Vagina (tissue), 2 donors: ENCODE measurements around the gene UMODL1. TPM values are rescaled to one million over a fixed set of nuclear protein-coding genes. Genes with fewer than 3 reads are reported as not detected.

ENCODE experiments used
- DNase-seq, 2 donors: peaks; one replicate each; pipeline ENCODE4 v3.0.0-alpha.2; 2017; ENCODE audit errors: extremely low spot score in 2 of 2
- H3K27ac ChIP-seq: fragments of 200-600 bp; sonication (generic); one replicate; pipeline ENCODE4 v1.5.1; 2019
- H3K27me3 ChIP-seq: fragments of 200-600 bp; sonication (generic); one replicate; pipeline ENCODE4 v1.5.1; 2019
- H3K36me3 ChIP-seq, 2 donors: fragments of 200-600 bp; sonication (generic); one replicate each; pipeline ENCODE4 v1.5.1; 2017 to 2019
- H3K4me1 ChIP-seq: fragments of 200-600 bp; sonication (generic); one replicate; pipeline ENCODE4 v1.5.1; 2019
- H3K4me3 ChIP-seq, 2 donors: fragments of 200-600 bp; sonication (generic); 1 replicate in 1 of 2; 2 replicates in 1 of 2; pipeline ENCODE4 v1.5.1; 2016 to 2019
- H3K9me3 ChIP-seq: fragments of 200-600 bp; sonication (generic); one replicate; pipeline ENCODE4 v1.5.1; 2019
- POLR2A ChIP-seq, 2 donors: fragments of 450-650 bp; IDR thresholded peaks; one replicate each; pipeline ENCODE4 v1.6.1; 2017; ENCODE audit warnings: antibody characterized with exemption in 2 of 2, mild to moderate bottlenecking in 2 of 2, moderate library complexity in 2 of 2
- POLR2AphosphoS5 ChIP-seq, 2 donors: sonication (generic); formaldehyde crosslinking; IDR thresholded peaks; one replicate each; pipeline ENCODE4 v1.9.0; 2017; ENCODE audit warnings: antibody characterized with exemption in 2 of 2, mild to moderate bottlenecking in 2 of 2, low read depth in 1 of 2; ENCODE audit not compliant: insufficient read depth in 1 of 2
- intact Hi-C: fragments of 100-400 bp; cut with DNase I; formaldehyde crosslinking; loops from one replicate; pipeline ENCODE4 v1.15.1; 2023
- total RNA-seq: library from RNA; depleted of rRNA; stranded (reverse); fragments of >200 nt; gene quantifications from one replicate; pipeline ENCODE4 v1.2.3, GENCODE V29; 2016
- TF ChIP-seq, protein P1 (sequence below), 3 experiments: fragments of 450-650 bp in 2 of 3; fragments of 200-600 bp in 1 of 3; sonication (generic) in 1 of 3; IDR thresholded peaks; one replicate each; pipeline ENCODE4 v1.5.1; 2017 to 2019; ENCODE audit warnings: antibody characterized with exemption in 3 of 3, mild to moderate bottlenecking in 2 of 3, moderate library complexity in 2 of 3

Gene UMODL1
- total RNA-seq, 1 donor from 2014 or later = not detected

DNA sequence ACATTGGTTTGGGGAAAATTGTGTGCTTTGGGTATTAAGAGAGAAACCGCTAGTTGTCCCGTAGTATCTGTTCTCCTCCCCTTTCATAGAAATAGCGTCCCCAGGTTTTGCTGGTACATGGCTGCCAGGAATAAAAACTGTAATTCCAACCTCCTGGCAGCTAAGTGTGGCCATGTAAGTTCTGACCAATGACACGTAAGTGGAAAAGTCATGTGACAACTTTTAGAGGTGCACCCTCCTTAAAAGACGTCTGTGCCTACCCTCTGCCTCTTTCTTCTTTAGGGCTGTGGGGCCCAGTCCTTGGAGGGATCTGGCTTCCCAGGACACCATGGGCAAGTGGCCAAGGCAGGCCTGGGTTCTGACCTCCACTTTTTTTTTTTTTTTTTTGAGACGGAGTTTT lies 59.3 kb downstream of the UMODL1 start:
- no peak for TF ChIP-seq POLR2AphosphoS5 (IDR thresholded peaks at IDR 0.05; ENCODE audit: insufficient read depth in 1 of 2, low read depth in 1 of 2)
- TF ChIP-seq, protein P1, sequence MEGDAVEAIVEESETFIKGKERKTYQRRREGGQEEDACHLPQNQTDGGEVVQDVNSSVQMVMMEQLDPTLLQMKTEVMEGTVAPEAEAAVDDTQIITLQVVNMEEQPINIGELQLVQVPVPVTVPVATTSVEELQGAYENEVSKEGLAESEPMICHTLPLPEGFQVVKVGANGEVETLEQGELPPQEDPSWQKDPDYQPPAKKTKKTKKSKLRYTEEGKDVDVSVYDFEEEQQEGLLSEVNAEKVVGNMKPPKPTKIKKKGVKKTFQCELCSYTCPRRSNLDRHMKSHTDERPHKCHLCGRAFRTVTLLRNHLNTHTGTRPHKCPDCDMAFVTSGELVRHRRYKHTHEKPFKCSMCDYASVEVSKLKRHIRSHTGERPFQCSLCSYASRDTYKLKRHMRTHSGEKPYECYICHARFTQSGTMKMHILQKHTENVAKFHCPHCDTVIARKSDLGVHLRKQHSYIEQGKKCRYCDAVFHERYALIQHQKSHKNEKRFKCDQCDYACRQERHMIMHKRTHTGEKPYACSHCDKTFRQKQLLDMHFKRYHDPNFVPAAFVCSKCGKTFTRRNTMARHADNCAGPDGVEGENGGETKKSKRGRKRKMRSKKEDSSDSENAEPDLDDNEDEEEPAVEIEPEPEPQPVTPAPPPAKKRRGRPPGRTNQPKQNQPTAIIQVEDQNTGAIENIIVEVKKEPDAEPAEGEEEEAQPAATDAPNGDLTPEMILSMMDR (IDR thresholded peaks at IDR 0.05) = no peak
- no peak for TF ChIP-seq POLR2A (IDR thresholded peaks at IDR 0.05)
- Histone ChIP-seq H3K4me1 (peaks cover 5% of the 10 kb centered on the region), H3K4me3 (no peak overlapping the region), H3K27ac (no peak overlapping the region), H3K36me3 (no peaks in the 10 kb centered on the region), H3K9me3 (no peaks in the 10 kb centered on the region), H3K27me3 (no peaks in the 10 kb centered on the region)
- intact Hi-C loops = no loop called here
- DNase-seq = no peak

DNA sequence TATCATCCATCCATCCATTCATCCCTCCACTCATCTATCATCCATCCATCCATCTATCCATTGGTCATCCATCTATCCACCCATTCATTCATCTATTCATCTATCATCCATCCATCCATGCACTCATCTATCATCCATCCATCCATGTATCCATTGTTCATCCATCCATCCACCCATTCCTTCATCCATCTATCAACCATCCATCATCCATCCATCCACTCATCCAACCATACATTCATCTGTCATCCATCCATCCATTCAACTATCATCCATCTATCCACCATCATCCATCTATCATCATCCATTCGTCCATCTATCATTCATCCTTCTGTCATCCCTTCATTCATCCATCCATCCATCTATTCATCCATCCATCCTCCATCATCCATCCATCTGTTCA lies 61.1 kb downstream of the UMODL1 start:
- no peak for DNase-seq
- no peaks in the 10 kb centered on the region for H3K9me3 ChIP-seq
- H3K4me3 ChIP-seq = no peak overlapping the region
- H3K4me1 ChIP-seq = no peaks in the 10 kb centered on the region
- H3K36me3 ChIP-seq = no peaks in the 10 kb centered on the region
- intact Hi-C loops = no loop called here
- H3K27me3 ChIP-seq = no peaks in the 10 kb centered on the region
- TF ChIP-seq POLR2A (IDR thresholded peaks at IDR 0.05) (no peak), POLR2AphosphoS5 (IDR thresholded peaks at IDR 0.05; ENCODE audit: insufficient read depth in 1 of 2, low read depth in 1 of 2) (no peak)
- TF ChIP-seq, protein P1 (IDR thresholded peaks at IDR 0.05) = no peak
- no peak overlapping the region for H3K27ac ChIP-seq

DNA sequence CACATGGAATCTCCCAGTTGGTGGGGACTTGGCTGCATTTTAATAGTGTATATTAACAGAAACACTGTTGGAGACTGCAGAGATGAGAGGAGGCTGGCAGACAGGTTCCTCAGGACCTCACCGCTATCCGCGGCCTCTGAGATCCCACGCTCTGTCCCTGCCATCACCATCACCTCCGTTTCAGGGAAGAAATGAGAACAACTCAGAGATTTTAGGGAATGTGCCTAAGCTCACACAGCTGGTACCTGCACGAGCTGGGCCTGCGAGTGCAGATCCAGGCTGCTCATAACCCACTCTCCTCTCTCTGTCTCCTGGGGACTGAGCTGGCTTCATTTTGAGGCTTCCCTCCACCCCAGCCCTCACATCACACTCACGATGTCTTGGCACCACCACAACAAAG lies 62.0 kb downstream of the UMODL1 start:
- Histone ChIP-seq H3K4me3 (no peak overlapping the region), H3K27ac (no peak overlapping the region), H3K4me1 (no peaks in the 10 kb centered on the region), H3K36me3 (no peaks in the 10 kb centered on the region), H3K27me3 (no peaks in the 10 kb centered on the region), H3K9me3 (no peaks in the 10 kb centered on the region)
- TF ChIP-seq, protein P1 (IDR thresholded peaks at IDR 0.05) = no peak
- TF ChIP-seq POLR2AphosphoS5 (IDR thresholded peaks at IDR 0.05; ENCODE audit: insufficient read depth in 1 of 2, low read depth in 1 of 2) = no peak
- TF ChIP-seq POLR2A (IDR thresholded peaks at IDR 0.05) = no peak
- DNase-seq = no peak
- intact Hi-C loops = no loop called here

- DNase-seq = no peak
- Histone ChIP-seq H3K36me3 (no peaks in the 10 kb centered on the region), H3K4me3 (no peak overlapping the region), H3K9me3 (no peaks in the 10 kb centered on the region), H3K27ac (no peak overlapping the region), H3K4me1 (no peaks in the 10 kb centered on the region), H3K27me3 (no peaks in the 10 kb centered on the region)
- TF ChIP-seq, protein P1 (IDR thresholded peaks at IDR 0.05) = no peak
- no peak for TF ChIP-seq POLR2AphosphoS5 (IDR thresholded peaks at IDR 0.05; ENCODE audit: insufficient read depth in 1 of 2, low read depth in 1 of 2)
- no peak for TF ChIP-seq POLR2A (IDR thresholded peaks at IDR 0.05)
- intact Hi-C loops = no loop called here
These were observed 64.4 kb downstream of the UMODL1 start for GRCh38 chr21:42135386-42136052.

DNA sequence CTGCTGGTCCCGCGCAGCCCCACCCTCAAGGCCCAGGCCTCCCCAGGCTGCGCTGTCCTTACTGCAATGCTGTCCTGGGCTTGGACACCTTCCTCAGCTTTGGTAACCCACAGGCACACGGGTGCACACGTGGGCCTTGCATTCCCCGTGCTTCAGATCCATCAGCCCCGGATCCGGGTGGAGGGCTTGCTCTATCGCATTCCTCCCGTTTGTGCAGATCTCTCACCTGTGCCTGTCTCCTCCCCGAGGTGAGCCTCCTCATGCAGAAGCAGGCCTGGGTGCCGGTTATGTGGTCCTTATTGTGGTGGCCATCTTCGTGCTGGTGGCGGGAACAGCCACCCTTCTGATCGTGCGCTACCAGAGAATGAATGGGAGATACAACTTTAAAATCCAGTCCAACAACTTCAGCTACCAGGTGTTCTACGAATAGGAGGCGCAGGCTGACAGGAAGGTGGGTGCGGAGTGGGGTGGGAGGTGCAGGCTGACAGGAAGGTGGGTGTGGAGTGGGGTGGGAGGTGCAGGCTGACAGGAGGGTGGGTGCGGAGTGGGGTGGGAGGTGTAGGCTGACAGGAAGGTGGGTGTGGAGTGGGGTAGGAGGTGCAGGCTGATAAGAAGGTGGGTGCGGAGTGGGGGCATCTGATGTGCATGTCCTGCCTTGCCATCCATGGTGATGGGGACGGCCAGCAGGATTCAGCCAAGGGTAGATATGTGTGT lies 66.2 kb downstream of the UMODL1 start:
- no peak for DNase-seq
- H3K27ac ChIP-seq = no peak overlapping the region
- no peaks in the 10 kb centered on the region for H3K27me3 ChIP-seq
- no peaks in the 10 kb centered on the region for H3K9me3 ChIP-seq
- TF ChIP-seq, protein P1 (IDR thresholded peaks at IDR 0.05) = no peak
- no peak for TF ChIP-seq POLR2A (IDR thresholded peaks at IDR 0.05)
- TF ChIP-seq POLR2AphosphoS5 (IDR thresholded peaks at IDR 0.05; ENCODE audit: insufficient read depth in 1 of 2, low read depth in 1 of 2) = no peak
- no peaks in the 10 kb centered on the region for H3K4me1 ChIP-seq
- no peaks in the 10 kb centered on the region for H3K36me3 ChIP-seq
- no peak overlapping the region for H3K4me3 ChIP-seq
- intact Hi-C loops = no loop called here
